GM23338 (cell line): ENCODE results near the gene FKBP10. TPM values are rescaled to one million over a fixed set of nuclear protein-coding genes. Genes with fewer than 3 reads are reported as not detected.

Source experiments
- ATAC-seq: fragments of 200-7000 bp; cut with Tn5 transposase; 3 replicates; pipeline ENCODE4 v1.9.1; 2020
- DNase-seq: peaks from one replicate; pipeline ENCODE4 v3.0.0-alpha.2; 2015; ENCODE audit warnings: low spot score
- H2AFZ ChIP-seq: fragments of 200-600 bp; sonication (generic); 2 replicates; pipeline ENCODE4 v1.8.0; 2016; ENCODE audit warnings: antibody characterized with exemption, mild to moderate bottlenecking, moderate library complexity
- H3F3A ChIP-seq: fragments of 200-600 bp; sonication (generic); replicated peaks from 2 replicates; pipeline ENCODE4 v1.8.0; 2017; ENCODE audit warnings: antibody characterized with exemption, mixed run types, low read depth
- H3K27ac ChIP-seq: fragments of 200-600 bp; sonication (generic); 2 replicates; pipeline ENCODE4 v1.6.1; 2016; ENCODE audit warnings: low read depth
- H3K27me3 ChIP-seq: fragments of 200-600 bp; sonication (generic); 2 replicates; pipeline ENCODE4 v1.8.0; 2016; ENCODE audit warnings: mild to moderate bottlenecking, mixed run types, moderate library complexity; ENCODE audit not compliant: insufficient read depth
- H3K36me3 ChIP-seq: fragments of 200-600 bp; sonication (generic); 2 replicates; pipeline ENCODE4 v1.8.0; 2016; ENCODE audit warnings: mild to moderate bottlenecking; ENCODE audit not compliant: insufficient read depth
- H3K4me1 ChIP-seq: fragments of 200-600 bp; sonication (generic); 2 replicates; pipeline ENCODE4 v1.8.0; 2016; ENCODE audit warnings: mild to moderate bottlenecking, moderate library complexity; ENCODE audit not compliant: insufficient read depth
- H3K4me2 ChIP-seq: fragments of 200-600 bp; sonication (generic); 2 replicates; pipeline ENCODE4 v1.7.1; 2017; ENCODE audit warnings: mixed run types
- H3K4me3 ChIP-seq: fragments of 200-600 bp; sonication (generic); 2 replicates; pipeline ENCODE4 v1.6.1; 2016; ENCODE audit warnings: mixed run types
- H3K79me2 ChIP-seq: fragments of 200-600 bp; sonication (generic); replicated peaks from 2 replicates; pipeline ENCODE4 v1.8.0; 2017; ENCODE audit warnings: mild to moderate bottlenecking; ENCODE audit not compliant: insufficient read depth
- H3K9me2 ChIP-seq: fragments of 200-600 bp; sonication (generic); 2 replicates; pipeline ENCODE4 v1.8.0; 2017; ENCODE audit not compliant: insufficient read depth
- H4K20me1 ChIP-seq: fragments of 200-600 bp; sonication (generic); replicated peaks from 2 replicates; pipeline ENCODE4 v1.8.0; 2017; ENCODE audit warnings: mild to moderate bottlenecking; ENCODE audit not compliant: insufficient read depth
- H3K27ac Mint-ChIP-seq: 2 replicates; pipeline ENCODE4 v1.8.0; 2020; ENCODE audit warnings: inconsistent platforms, mild to moderate bottlenecking, moderate library complexity, mixed read lengths
- H3K27me3 Mint-ChIP-seq: 3 replicates; pipeline ENCODE4 v1.8.0; 2022; ENCODE audit warnings: low read depth, mild to moderate bottlenecking, moderate library complexity, mixed read lengths, inconsistent platforms; ENCODE audit not compliant: insufficient read depth, poor library complexity
- H3K36me3 Mint-ChIP-seq: 3 replicates; pipeline ENCODE4 v1.8.0; 2021; ENCODE audit warnings: low read depth, mild to moderate bottlenecking, inconsistent platforms, moderate library complexity, mixed read lengths
- H3K4me1 Mint-ChIP-seq: 3 replicates; pipeline ENCODE4 v1.8.0; 2020; ENCODE audit warnings: mild to moderate bottlenecking, inconsistent platforms, mixed read lengths
- H3K4me3 Mint-ChIP-seq: 3 replicates; pipeline ENCODE4 v1.8.0; 2021; ENCODE audit warnings: moderate library complexity, mild to moderate bottlenecking, inconsistent platforms, mixed read lengths
- H3K9me3 Mint-ChIP-seq: 3 replicates; pipeline ENCODE4 v1.8.0; 2020; ENCODE audit warnings: moderate library complexity, mild to moderate bottlenecking, inconsistent platforms, mixed read lengths
- CREB1 ChIP-seq: fragments of 250-450 bp; sonication (Bioruptor Pico); IDR thresholded peaks from 2 replicates; pipeline ENCODE4 v1.5.0; 2020; ENCODE audit warnings: low read depth, mild to moderate bottlenecking, moderate library complexity
- CTCF ChIP-seq, 2 experiments: fragments of 200-600 bp in 1 of 2; sonication (generic) in 1 of 2; conservative IDR thresholded peaks; 2 replicates each; pipeline versions ENCODE4 v1.5.1 to v1.6.1; 2016 to 2017; ENCODE audit warnings: antibody characterized with exemption in 2 of 2, low read depth in 2 of 2, mild to moderate bottlenecking in 2 of 2, moderate library complexity in 1 of 2
- ETS1 ChIP-seq: IDR thresholded peaks from 2 replicates; pipeline ENCODE4 v1.6.1; 2016; ENCODE audit warnings: antibody characterized with exemption
- EZH2 ChIP-seq: fragments of 200-600 bp; sonication (generic); IDR thresholded peaks from one replicate; pipeline ENCODE4 v1.8.0; 2017; ENCODE audit warnings: antibody characterized with exemption, mild to moderate bottlenecking, low read depth; ENCODE audit not compliant: unreplicated experiment
- EZH2phosphoT487 ChIP-seq: fragments of 200-600 bp; sonication (generic); IDR thresholded peaks from one replicate; pipeline ENCODE4 v1.8.1; 2018; ENCODE audit warnings: antibody characterized with exemption; ENCODE audit not compliant: unreplicated experiment
- JUNB ChIP-seq: IDR thresholded peaks from one replicate; pipeline ENCODE4 v1.6.1; 2016; ENCODE audit warnings: antibody characterized with exemption; ENCODE audit not compliant: unreplicated experiment
- NANOG ChIP-seq: IDR thresholded peaks from 2 replicates; pipeline ENCODE4 v1.6.1; 2016; ENCODE audit warnings: antibody characterized with exemption, borderline replicate concordance
- POLR2AphosphoS5 ChIP-seq: IDR thresholded peaks from 2 replicates; pipeline ENCODE4 v1.6.1; 2016; ENCODE audit warnings: antibody characterized with exemption, low read depth
- REST ChIP-seq: IDR thresholded peaks from one replicate; pipeline ENCODE4 v1.6.1; 2018; ENCODE audit warnings: antibody characterized with exemption; ENCODE audit not compliant: unreplicated experiment
- STAT1 ChIP-seq: IDR thresholded peaks from one replicate; pipeline ENCODE4 v1.6.1; 2016; ENCODE audit warnings: antibody characterized with exemption; ENCODE audit not compliant: unreplicated experiment
- ZNF114 ChIP-seq: fragments of 250-450 bp; sonication (Bioruptor Pico); IDR thresholded peaks from 2 replicates; pipeline ENCODE4 v1.5.0; 2020; ENCODE audit warnings: mild to moderate bottlenecking, moderate library complexity
- ZNF331 ChIP-seq: fragments of 250-450 bp; sonication (Bioruptor Pico); IDR thresholded peaks from 2 replicates; pipeline ENCODE4 v1.5.0; 2020; ENCODE audit warnings: low read depth, mild to moderate bottlenecking, moderate library complexity
- ZNF462 ChIP-seq: fragments of 250-450 bp; sonication (Bioruptor Pico); IDR thresholded peaks from 2 replicates; pipeline ENCODE4 v1.5.0; 2020; ENCODE audit warnings: mild to moderate bottlenecking, moderate library complexity
- polyA plus RNA-seq: library from polyadenylated mRNA; unstranded; fragments of >200 nt; fragmentation: Nextera tagmentation; extraction: Ambion mirVana; gene quantifications from 2 replicates; pipeline ENCODE4 v1.2.1, GENCODE V29; 2016
- total RNA-seq: library from RNA; depleted of rRNA; stranded (reverse); fragments of >200 nt; shearing (Covaris generic); gene quantifications from 2 replicates; pipeline ENCODE4 v1.2.3, GENCODE V29; 2014

Gene FKBP10
- total and polyA plus RNA-seq, 2 experiments from 2014 or later = 26.2 to 151 TPM

GRCh38 chr17:41863074-41863848, 50.5 kb downstream of the FKBP10 start:
- Mint-ChIP-seq H3K9me3 (no peaks in the 10 kb centered on the region), H3K4me1 (peaks cover 22% of the 10 kb centered on the region), H3K27me3 (no peaks in the 10 kb centered on the region), H3K27ac (no peak overlapping the region), H3K4me3 (no peak overlapping the region), H3K36me3 (peaks cover 20% of the 10 kb centered on the region)
- Histone ChIP-seq H3K4me3 (peak overlapping the region; percentile 98), H3K27ac (no peak overlapping the region), H3F3A (peaks cover 29% of the 10 kb centered on the region), H4K20me1 (peaks cover 45% of the 10 kb centered on the region), H3K36me3 (peaks cover 15% of the 10 kb centered on the region), H3K27me3 (no peaks in the 10 kb centered on the region), H3K4me2 (peak overlapping the region; percentile 85), H3K9me2 (no peaks in the 10 kb centered on the region), H2AFZ (no peak overlapping the region), H3K4me1 (peaks cover 52% of the 10 kb centered on the region), H3K79me2 (peaks cover 65% of the 10 kb centered on the region)
- no peak for TF ChIP-seq REST
- TF ChIP-seq ZNF114 (CRISPR knock-in tag) = no peak
- TF ChIP-seq ZNF331 (CRISPR knock-in tag) = no peak
- no peak for TF ChIP-seq ETS1
- TF ChIP-seq EZH2phosphoT487 = no peak
- TF ChIP-seq NANOG = no peak
- no peak for TF ChIP-seq POLR2AphosphoS5
- no peak for TF ChIP-seq EZH2
- TF ChIP-seq CREB1 = no peak
- TF ChIP-seq JUNB = no peak
- no peak for TF ChIP-seq STAT1
- no peak for TF ChIP-seq ZNF462 (CRISPR knock-in tag)
- TF ChIP-seq CTCF (conservative IDR thresholded peaks at IDR 0.05; ENCODE audit: low read depth in 2 of 2) = no peak
- peak; percentile 25 for DNase-seq
- ATAC-seq = no peak; the same call in 2 of the 3 replicates
